ENCODE data around the gene EPN2. TPM values are rescaled to one million over a fixed set of nuclear protein-coding genes. Genes with fewer than 3 reads are reported as not detected.

The EPN2 gene
- polyA plus RNA-seq, 3 donors = 0.93 TPM; not detected in 2

DNA sequence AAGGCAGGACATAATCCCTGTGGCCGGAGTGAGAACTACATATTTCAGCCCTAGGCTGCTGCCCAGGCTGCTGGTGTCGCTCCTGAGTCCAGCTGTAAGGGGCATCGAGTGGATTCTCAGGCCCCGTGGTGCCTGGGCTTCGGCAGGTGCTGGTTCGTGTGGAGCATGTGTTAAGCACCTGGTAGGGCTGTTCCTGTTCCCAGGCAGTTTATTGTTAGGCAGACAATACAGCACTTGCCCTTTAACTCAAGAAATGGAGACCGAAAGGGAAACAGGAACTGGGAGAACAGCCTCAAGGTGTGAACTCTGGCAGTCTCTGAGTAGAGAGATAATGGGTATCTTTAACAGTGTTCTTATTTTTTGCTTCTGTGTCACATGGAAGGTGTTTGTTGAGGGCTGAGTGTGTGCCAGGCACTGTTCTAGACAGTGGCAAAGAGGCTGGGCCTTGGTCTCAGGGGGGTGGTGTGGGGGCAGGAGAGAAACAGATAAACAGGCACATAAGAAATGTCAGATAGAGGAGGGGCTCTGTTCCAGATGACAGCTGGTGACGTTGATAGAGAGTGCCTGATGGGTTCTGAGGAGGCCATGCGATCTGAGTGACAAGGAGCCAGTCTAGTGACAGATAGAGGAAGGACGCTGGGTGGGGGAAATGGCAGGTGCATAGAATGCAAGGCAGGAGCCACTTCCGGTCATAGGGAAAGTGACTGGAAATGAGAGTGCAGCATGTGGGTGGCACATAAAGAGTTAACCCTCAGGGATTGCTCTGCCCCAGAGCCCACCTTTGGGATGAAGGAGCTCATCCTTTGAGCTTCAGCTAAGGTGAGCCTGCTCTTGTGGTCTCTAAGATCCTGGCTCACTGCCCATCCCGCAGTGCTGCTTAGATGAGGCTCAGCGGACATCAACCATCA lies 33.8 kb downstream of the EPN2 start:
- no peak overlapping the region for H3K4me2 ChIP-seq (replicated peaks; ENCODE audit: extremely low read depth, low read length, poor library complexity, severe bottlenecking)

DNA sequence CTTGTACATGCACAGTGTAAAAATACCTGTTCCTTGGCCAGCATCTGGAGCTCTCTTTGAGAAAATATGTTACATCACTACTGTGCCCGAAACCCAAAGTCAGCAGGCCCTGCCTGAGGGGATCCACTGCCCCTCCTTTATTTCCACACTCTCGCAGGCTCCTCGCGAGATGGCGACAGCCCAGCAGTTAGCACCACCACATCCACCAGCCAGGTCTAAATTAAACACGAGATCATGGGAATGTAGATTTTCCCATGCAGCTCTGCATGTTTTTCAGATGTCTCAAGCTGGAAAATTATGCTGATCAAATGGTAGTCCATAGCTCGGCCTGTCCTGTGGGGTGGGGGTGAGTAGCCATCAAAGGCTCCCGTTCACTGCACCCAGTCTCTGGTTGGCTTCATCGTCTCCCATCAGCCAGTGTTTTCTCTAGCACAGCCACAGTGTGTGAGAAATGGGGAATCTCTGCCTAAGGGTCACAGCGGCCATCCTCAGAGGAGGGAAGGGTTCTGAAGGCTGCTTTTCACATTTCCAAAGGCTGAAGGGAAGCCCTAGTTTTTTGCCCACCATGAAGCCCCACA lies 34.7 kb downstream of the EPN2 start:
- Histone ChIP-seq H3K27ac (ENCODE audit: low read depth in 1 of 2, low read length in 2 of 2) (no peak overlapping the region), H2AFZ (ENCODE audit: insufficient read depth, low read depth, low read length, poor library complexity, severe bottlenecking) (no peak overlapping the region), H3K27me3 (ENCODE audit: control insufficient read depth in 2 of 2, insufficient read depth in 2 of 2, low read length in 2 of 2) (peaks cover 18 to 32% of the 10 kb centered on the region in 2 donors), H3K79me2 (ENCODE audit: insufficient read depth, low read length) (no peaks in the 10 kb centered on the region), H3K4me3 (replicated peaks in 1 of 3; ENCODE audit: low read depth in 2 of 3, low read length in 3 of 3) (no peak overlapping the region), H3K9me3 (replicated peaks in 1 of 2; ENCODE audit: control insufficient read depth in 1 of 2, insufficient read depth in 1 of 2, low read length in 2 of 2) (no peaks in the 10 kb centered on the region), H3K4me1 (ENCODE audit: control insufficient read depth in 1 of 2, insufficient read depth in 2 of 2, low read length in 2 of 2) (peaks cover 14% of the 10 kb centered on the region in 2 donors), H3K36me3 (replicated peaks in 1 of 2; ENCODE audit: control insufficient read depth in 1 of 2, insufficient read depth in 2 of 2, low read length in 2 of 2) (no peaks in the 10 kb centered on the region), H3K9ac (ENCODE audit: insufficient read depth, low read length, poor library complexity, severe bottlenecking) (no peak overlapping the region), H3K4me2 (replicated peaks; ENCODE audit: extremely low read depth, low read length, poor library complexity, severe bottlenecking) (no peak overlapping the region), H4K20me1 (ENCODE audit: insufficient read depth, low read length) (no peaks in the 10 kb centered on the region)
- Mint-ChIP-seq H3K4me3 (no peak overlapping the region), H3K9me3 (no peaks in the 10 kb centered on the region), H3K36me3 (peaks cover 0 to 2% of the 10 kb centered on the region in 2 donors), H3K27me3 (ENCODE audit: low read depth in 3 of 3) (peaks cover 28 to 45% (median 41%) of the 10 kb centered on the region in 3 donors), H3K27ac (no peak overlapping the region), H3K4me1 (peaks cover 22% of the 10 kb centered on the region)
- no peak for DNase-seq
- TF ChIP-seq, protein P1, sequence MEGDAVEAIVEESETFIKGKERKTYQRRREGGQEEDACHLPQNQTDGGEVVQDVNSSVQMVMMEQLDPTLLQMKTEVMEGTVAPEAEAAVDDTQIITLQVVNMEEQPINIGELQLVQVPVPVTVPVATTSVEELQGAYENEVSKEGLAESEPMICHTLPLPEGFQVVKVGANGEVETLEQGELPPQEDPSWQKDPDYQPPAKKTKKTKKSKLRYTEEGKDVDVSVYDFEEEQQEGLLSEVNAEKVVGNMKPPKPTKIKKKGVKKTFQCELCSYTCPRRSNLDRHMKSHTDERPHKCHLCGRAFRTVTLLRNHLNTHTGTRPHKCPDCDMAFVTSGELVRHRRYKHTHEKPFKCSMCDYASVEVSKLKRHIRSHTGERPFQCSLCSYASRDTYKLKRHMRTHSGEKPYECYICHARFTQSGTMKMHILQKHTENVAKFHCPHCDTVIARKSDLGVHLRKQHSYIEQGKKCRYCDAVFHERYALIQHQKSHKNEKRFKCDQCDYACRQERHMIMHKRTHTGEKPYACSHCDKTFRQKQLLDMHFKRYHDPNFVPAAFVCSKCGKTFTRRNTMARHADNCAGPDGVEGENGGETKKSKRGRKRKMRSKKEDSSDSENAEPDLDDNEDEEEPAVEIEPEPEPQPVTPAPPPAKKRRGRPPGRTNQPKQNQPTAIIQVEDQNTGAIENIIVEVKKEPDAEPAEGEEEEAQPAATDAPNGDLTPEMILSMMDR (IDR thresholded peaks at IDR 0.05) = no peak
- WGBS (ENCODE audit: insufficient coverage) = 83% methylated on average over 4 of the region's 10 CpGs
- intact Hi-C loops (cut with micrococcal nuclease) = no loop called here

More for the DNA sequence above, 33.8 kb downstream of the EPN2 start:
- intact Hi-C loops (cut with micrococcal nuclease) = no loop called here
- no peaks in the 10 kb centered on the region for H3K9me3 ChIP-seq (replicated peaks in 1 of 2; ENCODE audit: control insufficient read depth in 1 of 2, insufficient read depth in 1 of 2, low read length in 2 of 2)
- no peaks in the 10 kb centered on the region for H3K9me3 Mint-ChIP-seq
- H2AFZ ChIP-seq (ENCODE audit: insufficient read depth, low read depth, low read length, poor library complexity, severe bottlenecking) = no peak overlapping the region
- H3K9ac ChIP-seq (ENCODE audit: insufficient read depth, low read length, poor library complexity, severe bottlenecking) = no peak overlapping the region
- H3K4me3 ChIP-seq (replicated peaks in 1 of 3; ENCODE audit: low read depth in 2 of 3, low read length in 3 of 3) = no peak overlapping the region
- H3K27me3 Mint-ChIP-seq (ENCODE audit: low read depth in 3 of 3) = peaks cover 29 to 46% (median 42%) of the 10 kb centered on the region in 3 donors
- WGBS (ENCODE audit: insufficient coverage) = 88% methylated on average over 11 of the region's 13 CpGs
- peak overlapping the region in 1 of 2 donors; percentile 62 for H3K4me3 Mint-ChIP-seq
- peaks cover 14% of the 10 kb centered on the region in 2 donors for H3K4me1 ChIP-seq (ENCODE audit: control insufficient read depth in 1 of 2, insufficient read depth in 2 of 2, low read length in 2 of 2)
- H3K36me3 Mint-ChIP-seq = no peaks in the 10 kb centered on the region
- H4K20me1 ChIP-seq (ENCODE audit: insufficient read depth, low read length) = no peaks in the 10 kb centered on the region
- H3K27me3 ChIP-seq (ENCODE audit: control insufficient read depth in 2 of 2, insufficient read depth in 2 of 2, low read length in 2 of 2) = peaks cover 18 to 32% of the 10 kb centered on the region in 2 donors
- H3K27ac Mint-ChIP-seq = no peak overlapping the region
- no peak for DNase-seq
- H3K4me1 Mint-ChIP-seq = peaks cover 22% of the 10 kb centered on the region
- H3K36me3 ChIP-seq (replicated peaks in 1 of 2; ENCODE audit: control insufficient read depth in 1 of 2, insufficient read depth in 2 of 2, low read length in 2 of 2) = no peaks in the 10 kb centered on the region
- no peaks in the 10 kb centered on the region for H3K79me2 ChIP-seq (ENCODE audit: insufficient read depth, low read length)
- no peak overlapping the region for H3K27ac ChIP-seq (ENCODE audit: low read depth in 1 of 2, low read length in 2 of 2)
- TF ChIP-seq, protein P1 (IDR thresholded peaks at IDR 0.05) = no peak

All from CD14-positive monocyte (primary cell).